ENCODE data around the gene PHACTR3.

DNA sequence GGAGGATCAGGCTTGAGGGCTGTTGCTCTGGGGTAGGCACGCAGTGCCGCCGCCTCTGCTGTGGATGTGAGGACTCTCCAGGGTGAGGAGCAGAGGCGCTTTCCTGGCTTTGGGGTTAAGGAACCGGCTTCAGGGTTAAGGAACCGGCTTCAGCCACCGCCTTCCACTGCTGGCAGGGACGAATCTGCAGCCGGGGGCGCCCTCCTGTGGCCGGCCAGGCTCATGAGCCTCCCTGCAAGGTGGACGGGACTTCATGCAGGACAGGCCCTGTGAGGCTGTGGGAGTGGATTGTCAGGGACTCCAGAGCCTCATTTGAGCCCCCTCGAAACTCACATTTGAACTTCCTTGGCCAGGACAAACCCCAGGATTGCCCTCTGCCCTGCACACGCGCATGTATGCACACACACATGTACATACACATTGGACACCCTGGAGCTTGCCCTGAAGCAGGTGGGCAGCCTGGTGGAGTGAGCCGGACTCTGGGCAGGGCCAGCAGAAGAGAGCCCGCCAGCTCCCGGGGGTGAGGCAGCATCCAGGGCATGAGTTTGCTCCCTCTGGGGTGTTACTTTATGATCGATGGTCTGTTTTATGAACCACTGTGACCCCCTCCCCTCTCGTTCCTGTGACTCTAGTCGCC lies 146.9 kb downstream of the PHACTR3 start:
- TF ChIP-seq RFX5 (IDR thresholded peaks at IDR 0.05) (no peak), JUN (IDR thresholded peaks at IDR 0.05) (no peak), EHF (CRISPR knock-in tag; IDR thresholded peaks at IDR 0.05) (no peak), POLR2A (IDR thresholded peaks at IDR 0.05; ENCODE audit: low read length) (no peak), CHD2 (IDR thresholded peaks at IDR 0.05; ENCODE audit: low read length, partially characterized antibody) (no peak), CBX2 (IDR thresholded peaks at IDR 0.05; ENCODE audit: borderline replicate concordance, low read depth) (no peak)
- TF ChIP-seq, protein P1, sequence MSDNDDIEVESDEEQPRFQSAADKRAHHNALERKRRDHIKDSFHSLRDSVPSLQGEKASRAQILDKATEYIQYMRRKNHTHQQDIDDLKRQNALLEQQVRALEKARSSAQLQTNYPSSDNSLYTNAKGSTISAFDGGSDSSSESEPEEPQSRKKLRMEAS (IDR thresholded peaks at IDR 0.05) = no peak
- TF ChIP-seq, protein P2, sequence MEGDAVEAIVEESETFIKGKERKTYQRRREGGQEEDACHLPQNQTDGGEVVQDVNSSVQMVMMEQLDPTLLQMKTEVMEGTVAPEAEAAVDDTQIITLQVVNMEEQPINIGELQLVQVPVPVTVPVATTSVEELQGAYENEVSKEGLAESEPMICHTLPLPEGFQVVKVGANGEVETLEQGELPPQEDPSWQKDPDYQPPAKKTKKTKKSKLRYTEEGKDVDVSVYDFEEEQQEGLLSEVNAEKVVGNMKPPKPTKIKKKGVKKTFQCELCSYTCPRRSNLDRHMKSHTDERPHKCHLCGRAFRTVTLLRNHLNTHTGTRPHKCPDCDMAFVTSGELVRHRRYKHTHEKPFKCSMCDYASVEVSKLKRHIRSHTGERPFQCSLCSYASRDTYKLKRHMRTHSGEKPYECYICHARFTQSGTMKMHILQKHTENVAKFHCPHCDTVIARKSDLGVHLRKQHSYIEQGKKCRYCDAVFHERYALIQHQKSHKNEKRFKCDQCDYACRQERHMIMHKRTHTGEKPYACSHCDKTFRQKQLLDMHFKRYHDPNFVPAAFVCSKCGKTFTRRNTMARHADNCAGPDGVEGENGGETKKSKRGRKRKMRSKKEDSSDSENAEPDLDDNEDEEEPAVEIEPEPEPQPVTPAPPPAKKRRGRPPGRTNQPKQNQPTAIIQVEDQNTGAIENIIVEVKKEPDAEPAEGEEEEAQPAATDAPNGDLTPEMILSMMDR (IDR thresholded peaks at IDR 0.05) = peak; percentile 63
- TF ChIP-seq, protein P3, sequence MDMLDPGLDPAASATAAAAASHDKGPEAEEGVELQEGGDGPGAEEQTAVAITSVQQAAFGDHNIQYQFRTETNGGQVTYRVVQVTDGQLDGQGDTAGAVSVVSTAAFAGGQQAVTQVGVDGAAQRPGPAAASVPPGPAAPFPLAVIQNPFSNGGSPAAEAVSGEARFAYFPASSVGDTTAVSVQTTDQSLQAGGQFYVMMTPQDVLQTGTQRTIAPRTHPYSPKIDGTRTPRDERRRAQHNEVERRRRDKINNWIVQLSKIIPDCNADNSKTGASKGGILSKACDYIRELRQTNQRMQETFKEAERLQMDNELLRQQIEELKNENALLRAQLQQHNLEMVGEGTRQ (IDR thresholded peaks at IDR 0.05) = no peak

Measured in A549 (cell line).